GM10248 (cell line): ENCODE measurements around the gene NAA25.
"Not testable (repeated sequence)": the region's sequence is repeated elsewhere in the genome, so short reads cannot be mapped to it uniquely, and the experiment has no call there.

ENCODE experiments used
- CTCF ChIA-PET: fragments of 300-600 bp; sonication (Branson Sonifier 250); formaldehyde crosslinking; extraction: SDS; loops from one replicate; lab custom pipeline; 2021; ENCODE audit warnings: antibody characterized with exemption; lab: Yijun Ruan, JAX
- POLR2A ChIA-PET: fragments of 350-650 bp; sonication (Branson Sonifier 250); formaldehyde crosslinking; extraction: SDS; loops from one replicate; lab custom pipeline; 2020; ENCODE audit warnings: antibody characterized with exemption; lab: Yijun Ruan, JAX
- DNase-seq: peaks from one replicate; pipeline ENCODE4 v3.0.0; 2012; ENCODE audit errors: extremely low spot score
- CTCF ChIP-seq: IDR thresholded peaks from 2 replicates; pipeline ENCODE4 v1.5.1; 2012; ENCODE audit warnings: mild to moderate bottlenecking, low read depth; ENCODE audit errors: extremely low read depth, missing control alignments, control extremely low read depth

NAA25 gene

GRCh38 chr12:112013601-112014402, 94.8 kb downstream of the NAA25 start:
- TF ChIP-seq CTCF, result no peak
- ChIA-PET CTCF (interaction anchor here (0.8 to 2.7 kb wide), 9 partner anchors 9 to 94 kb away, joined by 3 to 17 read pairs (median 4); no protein-coding TSS in a partner anchor), POLR2A (interaction anchor here (0.5 to 1.4 kb wide), 9 partner anchors 7 to 1875 kb away, joined by 3 to 10 read pairs (median 4); partner anchors contain the start of gene TRAFD1)
- peak; percentile 34 for DNase-seq

- ChIA-PET POLR2A (interaction anchor here (0.5 to 1.4 kb wide), 5 partner anchors 8 to 533 kb away, joined by 3 to 7 read pairs (median 5); no protein-coding TSS in a partner anchor), CTCF (interaction anchor here (0.6 to 2.7 kb wide), 6 partner anchors 11 to 93 kb away, joined by 3 to 17 read pairs (median 4); no protein-coding TSS in a partner anchor)
- peak; percentile 100 for DNase-seq
- TF ChIP-seq CTCF, result peak; percentile 52
These were observed 95.6 kb downstream of the NAA25 start, which contains the start of the genes ERP29 and TMEM116 for GRCh38 chr12:112012775-112013600. Gene ERP29, plus strand, starts transcription at chr12:112013426. Its CDS starts 40 bp downstream, at chr12:112013466. Gene TMEM116, minus strand, starts transcription at chr12:112013165. Its CDS starts 7,895 bp downstream, at chr12:112005270.

- no peak for DNase-seq
- ChIA-PET CTCF (interaction anchor here (2.2 kb wide), 1 partner anchor 14 kb away, joined by 7 read pairs; no protein-coding TSS in a partner anchor), POLR2A (no interaction called here)
- no peak for TF ChIP-seq CTCF
These were observed 96.9 kb downstream of the NAA25 start for GRCh38 chr12:112011685-112012084.

- CTCF ChIA-PET, result interaction anchor here (1.0 to 1.6 kb wide), 2 partner anchors 10 to 13 kb away, joined by 3 read pairs; no protein-coding TSS in a partner anchor
- POLR2A ChIA-PET, result no interaction called here
- no peak for DNase-seq
- no peak for TF ChIP-seq CTCF
These were observed 97.9 kb downstream of the NAA25 start for GRCh38 chr12:112010415-112011344.

GRCh38 chr12:112009596-112009995, 99.0 kb downstream of the NAA25 start:
- POLR2A ChIA-PET, DNase-seq: not testable (repeated sequence)
- CTCF ChIA-PET, result interaction anchor here (1.0 to 1.6 kb wide), 2 partner anchors 11 to 14 kb away, joined by 3 read pairs; no protein-coding TSS in a partner anchor

GRCh38 chr12:112008918-112009317, 99.7 kb downstream of the NAA25 start:
- ChIA-PET POLR2A (no interaction called here), CTCF (no interaction called here)
- no peak for DNase-seq
- TF ChIP-seq CTCF, result no peak
